Neural crest cell (in vitro differentiated cells): ENCODE measurements around the gene ITK. TPM values are rescaled to one million over a fixed set of nuclear protein-coding genes. Genes with fewer than 3 reads are reported as not detected.

Experiments used
- DNase-seq: peaks from one replicate; pipeline ENCODE4 v3.0.0; 2021; ENCODE audit warnings: low read depth, mixed read lengths, low spot score
- H3K27ac Mint-ChIP-seq: one replicate; pipeline ENCODE4 v1.8.0; 2021; ENCODE audit warnings: mild to moderate bottlenecking, mixed read lengths; ENCODE audit not compliant: unreplicated experiment
- H3K27me3 Mint-ChIP-seq: 2 replicates; pipeline ENCODE4 v1.8.0; 2021; ENCODE audit warnings: low read depth, mild to moderate bottlenecking, mixed read lengths
- H3K36me3 Mint-ChIP-seq: 2 replicates; pipeline ENCODE4 v1.8.0; 2021; ENCODE audit warnings: low read depth, mild to moderate bottlenecking, mixed read lengths
- H3K4me1 Mint-ChIP-seq: 2 replicates; pipeline ENCODE4 v1.8.0; 2021; ENCODE audit warnings: mixed read lengths
- H3K4me3 Mint-ChIP-seq: one replicate; pipeline ENCODE4 v1.8.0; 2021; ENCODE audit warnings: mild to moderate bottlenecking, mixed read lengths
- H3K9me3 Mint-ChIP-seq: 2 replicates; pipeline ENCODE4 v1.8.0; 2021; ENCODE audit warnings: mixed read lengths
- total RNA-seq: library from RNA; stranded (reverse); gene quantifications from 2 replicates; pipeline ENCODE4 v1.2.1, GENCODE V29; 2021
- TF ChIP-seq, protein P1 (sequence below): fragments of 200-600 bp; sonication (generic); conservative IDR thresholded peaks from 2 replicates; pipeline ENCODE4 v1.5.0; 2021; ENCODE audit warnings: antibody characterized with exemption, mild to moderate bottlenecking

The ITK gene
- total RNA-seq, 1 donor from 2014 or later, result not detected

DNA sequence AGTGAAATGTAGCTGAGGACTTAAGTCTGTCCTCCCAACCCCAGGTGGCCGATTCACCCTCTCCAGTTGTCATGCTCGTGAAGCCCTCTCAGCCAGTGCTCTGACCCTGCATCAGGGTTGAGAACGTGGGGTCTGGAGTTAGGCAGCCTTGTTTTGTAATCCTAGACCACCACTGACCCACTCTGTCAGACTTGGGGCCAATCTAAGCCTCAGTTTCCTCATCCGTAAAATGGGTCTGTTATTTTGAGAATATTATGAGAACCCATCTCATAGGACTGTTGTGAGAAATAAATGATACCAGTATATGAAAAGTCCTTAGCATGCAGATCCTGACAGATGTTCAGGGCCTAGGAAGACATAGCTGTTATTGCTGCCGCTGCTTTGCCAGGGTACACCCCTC is 122.4 kb downstream of the ITK start:
- Mint-ChIP-seq H3K9me3 (no peaks in the 10 kb centered on the region), H3K27me3 (no peaks in the 10 kb centered on the region), H3K36me3 (peaks cover 8% of the 10 kb centered on the region), H3K4me1 (no peaks in the 10 kb centered on the region), H3K27ac (no peak overlapping the region), H3K4me3 (no peak overlapping the region)
- TF ChIP-seq, protein P1, sequence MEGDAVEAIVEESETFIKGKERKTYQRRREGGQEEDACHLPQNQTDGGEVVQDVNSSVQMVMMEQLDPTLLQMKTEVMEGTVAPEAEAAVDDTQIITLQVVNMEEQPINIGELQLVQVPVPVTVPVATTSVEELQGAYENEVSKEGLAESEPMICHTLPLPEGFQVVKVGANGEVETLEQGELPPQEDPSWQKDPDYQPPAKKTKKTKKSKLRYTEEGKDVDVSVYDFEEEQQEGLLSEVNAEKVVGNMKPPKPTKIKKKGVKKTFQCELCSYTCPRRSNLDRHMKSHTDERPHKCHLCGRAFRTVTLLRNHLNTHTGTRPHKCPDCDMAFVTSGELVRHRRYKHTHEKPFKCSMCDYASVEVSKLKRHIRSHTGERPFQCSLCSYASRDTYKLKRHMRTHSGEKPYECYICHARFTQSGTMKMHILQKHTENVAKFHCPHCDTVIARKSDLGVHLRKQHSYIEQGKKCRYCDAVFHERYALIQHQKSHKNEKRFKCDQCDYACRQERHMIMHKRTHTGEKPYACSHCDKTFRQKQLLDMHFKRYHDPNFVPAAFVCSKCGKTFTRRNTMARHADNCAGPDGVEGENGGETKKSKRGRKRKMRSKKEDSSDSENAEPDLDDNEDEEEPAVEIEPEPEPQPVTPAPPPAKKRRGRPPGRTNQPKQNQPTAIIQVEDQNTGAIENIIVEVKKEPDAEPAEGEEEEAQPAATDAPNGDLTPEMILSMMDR, result no peak
- no peak for DNase-seq

DNA sequence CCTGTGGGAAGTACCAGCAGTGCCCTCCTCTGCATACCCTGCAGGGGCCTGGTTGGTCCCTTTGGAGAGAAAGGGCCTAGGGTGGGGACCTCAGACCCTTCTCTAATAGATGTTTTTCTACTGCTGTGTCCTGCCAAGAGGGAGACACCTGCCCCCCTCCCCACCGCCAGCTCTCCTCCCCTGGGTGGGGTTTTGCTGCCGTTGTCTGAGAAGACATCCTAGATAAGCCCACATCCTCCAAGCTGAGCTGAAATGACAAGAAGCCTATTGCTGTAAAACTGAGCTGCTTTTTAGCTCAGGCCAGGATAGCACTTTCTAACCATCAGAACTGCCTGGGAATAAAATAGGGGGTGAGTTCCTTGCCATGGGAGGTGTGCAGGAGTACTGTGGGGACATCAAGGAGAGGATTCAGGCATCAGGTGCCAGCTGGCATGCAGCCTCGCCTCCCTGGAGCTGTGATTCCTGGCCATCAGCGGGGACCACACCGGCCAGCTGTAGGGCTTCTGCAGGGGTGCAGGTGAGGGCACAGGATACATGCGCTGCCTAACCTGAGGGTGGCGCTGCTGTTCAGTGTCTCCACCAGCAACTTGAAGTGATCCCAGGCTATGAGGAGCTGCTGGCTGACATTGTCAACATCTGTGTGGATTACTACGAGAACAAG is 123.2 kb downstream of the ITK start:
- Mint-ChIP-seq H3K9me3 (no peaks in the 10 kb centered on the region), H3K4me3 (no peak overlapping the region), H3K27ac (no peak overlapping the region), H3K36me3 (peaks cover 5% of the 10 kb centered on the region), H3K4me1 (no peaks in the 10 kb centered on the region), H3K27me3 (no peaks in the 10 kb centered on the region)
- DNase-seq, result no peak
- TF ChIP-seq, protein P1, result peak; percentile 18

Other genes with a start within 250 kb of the ITK start
- gene TIMD4, start 217.6 kb upstream of the ITK start, total RNA-seq, result not detected in 2 replicates
- gene HAVCR1, start 121.7 kb upstream of the ITK start, total RNA-seq, result not detected in 2 replicates
- gene HAVCR2, start 71.8 kb upstream of the ITK start, total RNA-seq, result 0.19 and 0.55 TPM in 2 replicates
- gene MED7, start 38.0 kb upstream of the ITK start, total RNA-seq, result 11.6 and 11.7 TPM in 2 replicates
- gene GARIN3, start 14.6 kb upstream of the ITK start, total RNA-seq, result not detected in 2 replicates
- 74.5 and 76.6 TPM in 2 replicates for gene CYFIP2, start 85.3 kb downstream of the ITK start, total RNA-seq